Activated naive CD4-positive, alpha-beta T cell treated with anti-CD3 and anti-CD28 coated beads, Interleukin-2, amount 50 U/mL, for 72 hours (primary cell): ENCODE results near the gene ARL13B. TPM values are rescaled to one million over a fixed set of nuclear protein-coding genes. Genes with fewer than 3 reads are reported as not detected.
A peak's percentile ranks its signal among the peaks of the same experiment; 100 is the strongest.
"Not testable (repeated sequence)": the region's sequence is repeated elsewhere in the genome, so short reads cannot be mapped to it uniquely, and the experiment has no call there.

Source experiments
- ATAC-seq, 2 donors: fragments of 150-1000 bp; cut with Tn5 transposase; 2 replicates each; pipeline ENCODE4 v1.10.0; 2021; ENCODE audit warnings: mild to moderate bottlenecking in 2 of 2, moderate library complexity in 2 of 2
- DNase-seq, 2 donors: peaks; one replicate each; pipeline ENCODE4 v3.0.0; 2021 to 2022; ENCODE audit warnings: low spot score in 2 of 2
- H3K27ac Mint-ChIP-seq, 2 donors: one replicate each; pipeline ENCODE4 v1.8.0; 2022; ENCODE audit warnings: mild to moderate bottlenecking in 2 of 2, mixed read lengths in 2 of 2
- H3K36me3 Mint-ChIP-seq, 2 donors: one replicate each; pipeline ENCODE4 v1.8.0; 2022; ENCODE audit warnings: mixed read lengths in 2 of 2
- H3K9me3 Mint-ChIP-seq, 2 donors: one replicate each; pipeline ENCODE4 v1.8.0; 2022; ENCODE audit warnings: mixed read lengths in 2 of 2
- total RNA-seq, 2 donors: library from RNA; stranded (reverse); gene quantifications; one replicate each; pipeline ENCODE4 v1.2.3, GENCODE V29; 2022

Gene ARL13B
- total RNA-seq, 2 donors from 2014 or later, result 9.0 to 9.5 TPM

DNA sequence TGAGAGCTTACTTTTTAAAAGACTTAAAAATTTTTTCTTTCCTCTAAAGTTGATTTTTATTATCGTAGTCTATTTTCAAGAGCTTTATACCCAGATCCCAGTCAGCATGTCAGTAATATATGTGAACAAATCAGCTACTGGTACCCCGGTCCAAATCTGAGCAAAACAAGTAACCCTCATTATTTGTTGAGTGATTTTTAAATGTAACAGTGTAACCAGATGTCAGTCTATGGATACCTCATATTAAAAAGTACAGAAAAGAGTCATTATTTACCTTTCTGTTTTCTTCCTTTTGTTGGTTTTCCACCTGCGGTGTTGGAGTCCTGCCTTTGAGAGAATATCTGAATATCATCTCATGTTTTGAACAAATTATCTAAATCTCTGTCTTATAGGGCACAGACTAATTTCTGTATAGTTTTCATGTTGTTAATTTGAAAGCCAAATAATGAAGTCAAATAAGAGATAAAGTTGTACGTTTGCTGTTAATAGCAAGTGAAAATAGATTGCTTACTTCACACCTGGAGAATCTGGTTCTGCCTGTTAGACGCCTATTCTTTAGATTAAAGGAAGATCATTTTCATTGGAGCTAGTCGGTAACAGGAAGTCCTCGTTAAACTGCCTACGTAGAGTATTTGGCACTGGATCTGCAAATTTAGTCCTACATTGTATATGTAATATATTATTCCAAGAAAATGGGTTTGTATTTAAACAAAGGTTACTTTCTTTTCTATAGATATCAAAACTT lies 48.3 kb downstream of the ARL13B start, which contains the start of gene STX19:
TSS of gene STX19 (minus strand) at position 505 of the 745 bp plus-strand sequence. CDS start 13,328 bp downstream, outside the sequence.
- ATAC-seq (no peak), DNase-seq (no peak)
- Mint-ChIP-seq H3K36me3 (no peaks in the 10 kb centered on the region), H3K9me3 (no peaks in the 10 kb centered on the region), H3K27ac (no peak within 1 kb of the TSS)

DNA sequence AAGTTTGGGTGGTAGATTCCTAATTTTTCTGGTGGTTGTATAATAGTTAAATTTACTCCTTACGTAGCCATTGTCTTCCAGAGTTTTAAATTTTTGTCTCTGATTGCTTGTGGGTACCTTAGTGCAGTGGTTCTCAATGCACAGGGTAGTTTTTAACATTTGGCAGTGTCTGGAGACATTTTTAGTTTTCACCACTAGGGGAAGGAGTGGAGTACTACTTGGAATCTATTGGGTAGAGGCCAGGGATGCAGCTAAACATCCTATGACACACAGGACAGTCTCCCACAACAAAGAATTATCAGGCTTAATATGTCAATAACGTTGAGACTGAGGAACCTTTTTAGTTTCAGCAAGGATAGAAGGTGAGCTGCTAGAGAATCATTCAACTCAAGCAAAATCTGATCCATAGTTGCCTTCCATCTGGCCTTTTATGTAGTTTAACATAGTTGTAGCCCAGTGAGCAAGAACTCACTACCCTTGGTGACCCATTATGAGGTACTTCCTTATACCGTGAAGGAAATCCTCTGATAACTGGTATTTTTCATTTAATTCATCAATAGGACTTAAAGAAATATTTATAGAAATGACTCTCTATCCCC lies 57.1 kb downstream of the ARL13B start:
- no peaks in the 10 kb centered on the region for H3K36me3 Mint-ChIP-seq
- no peak overlapping the region for H3K27ac Mint-ChIP-seq
- DNase-seq (no peak), ATAC-seq (peak in 1 of 2 donors; percentile 59)
- no peaks in the 10 kb centered on the region for H3K9me3 Mint-ChIP-seq

DNA sequence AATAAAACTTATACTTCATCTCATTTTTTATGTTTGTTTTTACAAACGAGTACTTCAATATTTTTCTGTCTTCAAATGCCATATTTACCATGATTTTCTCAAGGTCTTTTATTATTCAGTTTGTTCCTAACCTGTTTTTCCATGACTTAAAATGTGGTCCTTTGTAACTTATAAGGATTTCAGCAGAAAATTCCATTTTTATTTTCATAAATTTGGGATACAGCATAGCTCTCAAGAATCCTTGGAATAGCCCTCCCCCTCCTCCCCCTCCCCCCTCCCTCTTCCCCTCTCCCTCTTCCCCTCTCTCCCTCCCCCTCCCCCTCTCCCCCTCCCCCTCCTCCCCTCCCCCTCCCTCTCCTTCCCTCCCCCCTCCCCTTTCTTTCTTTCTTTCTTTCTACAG lies 63.3 kb downstream of the ARL13B start:
- DNase-seq, result no peak
- H3K36me3 Mint-ChIP-seq, result peaks cover 0 to 7% of the 10 kb centered on the region in 2 donors
- ATAC-seq, result no peak
- no peaks in the 10 kb centered on the region for H3K9me3 Mint-ChIP-seq
- H3K27ac Mint-ChIP-seq, result peak overlapping the region in 1 of 2 donors; percentile 95

DNA sequence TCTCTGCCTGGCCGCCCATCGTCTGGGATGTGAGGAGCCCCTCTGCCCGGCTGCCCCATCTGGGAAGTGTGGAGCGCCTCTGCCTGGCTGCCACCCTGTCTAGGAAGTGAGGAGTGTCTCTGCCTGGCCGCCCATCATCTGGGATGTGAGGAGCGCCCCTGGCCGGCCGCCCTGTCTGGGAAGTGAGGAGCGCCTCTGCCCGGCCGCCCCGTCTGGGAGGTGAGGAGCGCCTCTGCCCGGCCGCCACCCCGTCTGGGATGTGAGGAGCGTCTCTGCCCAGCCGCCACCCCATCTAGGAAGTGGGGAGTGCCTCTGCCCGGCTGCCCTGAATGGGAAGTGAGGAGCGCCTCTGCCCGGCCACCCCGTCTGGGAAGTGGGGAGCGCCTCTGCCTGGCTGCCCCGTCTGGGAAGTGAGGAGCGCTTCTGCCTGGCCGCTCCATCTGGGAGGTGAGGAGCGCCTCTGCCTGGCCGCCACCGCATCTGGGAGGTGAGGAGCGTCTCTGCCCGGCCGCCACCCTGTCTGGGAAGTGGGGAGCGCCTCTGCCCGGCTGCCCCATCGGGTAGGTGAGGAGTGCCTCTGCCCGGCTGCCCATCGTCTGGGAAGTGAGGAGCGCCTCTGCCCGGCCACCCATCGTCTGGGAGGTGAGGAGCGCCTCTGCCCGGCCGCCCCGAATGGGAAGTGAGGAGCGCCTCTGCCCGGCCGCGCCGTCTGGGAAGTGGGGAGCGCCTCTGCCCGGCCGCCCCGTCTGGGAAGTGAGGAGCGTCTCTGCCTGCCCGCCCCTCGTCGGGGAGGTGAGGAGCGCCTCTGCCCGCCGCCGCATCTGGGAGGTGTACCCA lies 64.4 kb downstream of the ARL13B start:
- not testable (repeated sequence) for H3K36me3 Mint-ChIP-seq, ATAC-seq, DNase-seq, H3K9me3 Mint-ChIP-seq
- peak overlapping the region in 1 of 2 donors; percentile 95 for H3K27ac Mint-ChIP-seq

DNA sequence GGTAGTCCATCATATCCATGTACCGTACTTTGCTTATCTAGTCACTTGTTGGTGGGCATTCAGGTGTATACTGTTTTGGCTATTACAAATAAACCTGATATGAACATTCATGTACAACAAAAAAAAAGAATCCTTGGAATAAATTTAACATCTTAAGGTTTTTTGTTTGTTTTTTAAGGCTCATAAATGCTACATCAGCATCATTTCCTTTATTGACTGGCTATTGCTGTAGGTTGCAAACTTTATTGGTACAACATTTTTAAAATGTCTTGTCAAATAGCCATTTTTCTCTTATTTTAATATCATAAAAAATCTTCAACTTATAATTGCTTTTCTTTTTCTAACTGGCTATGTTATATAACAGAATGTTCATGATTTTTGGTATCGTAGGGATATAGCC lies 66.6 kb downstream of the ARL13B start:
- Mint-ChIP-seq H3K36me3 (peaks cover 0 to 7% of the 10 kb centered on the region in 2 donors), H3K27ac (no peak overlapping the region), H3K9me3 (no peaks in the 10 kb centered on the region)
- DNase-seq (no peak), ATAC-seq (no peak)

DNA sequence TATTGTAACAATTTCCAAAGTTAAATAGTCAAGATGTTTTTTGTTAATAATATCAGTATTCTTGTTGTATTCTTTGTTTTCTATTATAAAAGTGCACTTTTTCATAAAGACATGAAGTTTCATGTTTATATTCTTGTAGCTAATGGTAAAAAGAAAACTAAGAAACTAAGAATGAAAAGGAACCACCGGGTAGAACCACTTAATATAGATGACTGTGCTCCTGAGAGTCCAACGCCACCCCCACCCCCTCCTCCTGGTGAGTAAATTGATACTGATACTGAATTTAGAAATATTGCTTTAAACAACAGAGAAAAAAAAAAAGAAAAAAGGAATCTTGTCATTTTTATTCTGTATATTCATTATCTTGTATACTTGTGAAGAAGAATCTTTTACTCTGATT lies 69.3 kb downstream of the ARL13B start:
- DNase-seq, result no peak
- Mint-ChIP-seq H3K36me3 (no peaks in the 10 kb centered on the region), H3K9me3 (no peaks in the 10 kb centered on the region), H3K27ac (no peak overlapping the region)
- ATAC-seq, result peak in 1 of 2 donors; percentile 55

DNA sequence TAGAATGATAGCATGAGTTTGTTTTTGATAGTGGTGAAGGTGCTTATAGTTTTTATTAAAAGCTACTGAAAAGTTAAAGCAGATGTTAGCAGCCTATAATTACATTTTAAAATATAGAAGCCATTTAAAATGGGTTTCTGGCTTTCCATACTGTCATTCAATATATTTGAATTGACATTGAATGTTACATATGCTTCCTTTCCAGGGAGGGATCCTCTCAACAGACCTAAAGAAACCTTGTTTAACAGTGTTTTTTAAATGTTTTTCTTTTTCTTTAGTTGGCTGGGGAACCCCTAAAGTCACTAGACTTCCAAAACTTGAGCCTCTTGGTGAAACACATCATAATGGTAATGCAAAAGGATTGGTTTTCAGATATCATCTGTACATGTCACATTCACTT lies 70.6 kb downstream of the ARL13B start:
- no peak overlapping the region for H3K27ac Mint-ChIP-seq
- no peaks in the 10 kb centered on the region for H3K9me3 Mint-ChIP-seq
- ATAC-seq, result no peak

DNA sequence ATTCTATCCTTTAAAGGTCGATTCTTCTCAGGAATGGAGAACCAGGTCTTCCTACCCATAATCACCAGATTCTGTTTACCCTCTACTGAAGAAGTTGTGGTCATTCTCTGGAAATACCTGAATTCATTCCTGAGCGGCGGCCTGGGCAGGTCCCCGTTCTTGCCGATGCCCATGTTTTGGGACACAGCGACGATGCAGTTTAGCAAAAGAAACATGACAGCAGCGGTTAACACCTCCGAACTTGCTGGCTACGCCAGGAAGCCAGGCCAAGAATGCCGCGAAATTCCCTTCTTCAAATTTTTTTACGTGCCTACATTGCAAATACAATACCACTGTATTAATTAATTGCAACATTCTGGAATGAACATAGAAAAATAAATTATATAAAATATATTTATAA lies 81.3 kb downstream of the ARL13B start:
- ATAC-seq, result no peak
- H3K9me3 Mint-ChIP-seq, result peaks cover 0 to under 1% of the 10 kb centered on the region in 2 donors
- H3K36me3 Mint-ChIP-seq, result peaks cover 24 to 34% of the 10 kb centered on the region in 2 donors
- H3K27ac Mint-ChIP-seq, result no peak overlapping the region
- no peak for DNase-seq

More for the DNA sequence above, 70.6 kb downstream of the ARL13B start:
- no peaks in the 10 kb centered on the region for H3K36me3 Mint-ChIP-seq
- DNase-seq, result no peak

DNA sequence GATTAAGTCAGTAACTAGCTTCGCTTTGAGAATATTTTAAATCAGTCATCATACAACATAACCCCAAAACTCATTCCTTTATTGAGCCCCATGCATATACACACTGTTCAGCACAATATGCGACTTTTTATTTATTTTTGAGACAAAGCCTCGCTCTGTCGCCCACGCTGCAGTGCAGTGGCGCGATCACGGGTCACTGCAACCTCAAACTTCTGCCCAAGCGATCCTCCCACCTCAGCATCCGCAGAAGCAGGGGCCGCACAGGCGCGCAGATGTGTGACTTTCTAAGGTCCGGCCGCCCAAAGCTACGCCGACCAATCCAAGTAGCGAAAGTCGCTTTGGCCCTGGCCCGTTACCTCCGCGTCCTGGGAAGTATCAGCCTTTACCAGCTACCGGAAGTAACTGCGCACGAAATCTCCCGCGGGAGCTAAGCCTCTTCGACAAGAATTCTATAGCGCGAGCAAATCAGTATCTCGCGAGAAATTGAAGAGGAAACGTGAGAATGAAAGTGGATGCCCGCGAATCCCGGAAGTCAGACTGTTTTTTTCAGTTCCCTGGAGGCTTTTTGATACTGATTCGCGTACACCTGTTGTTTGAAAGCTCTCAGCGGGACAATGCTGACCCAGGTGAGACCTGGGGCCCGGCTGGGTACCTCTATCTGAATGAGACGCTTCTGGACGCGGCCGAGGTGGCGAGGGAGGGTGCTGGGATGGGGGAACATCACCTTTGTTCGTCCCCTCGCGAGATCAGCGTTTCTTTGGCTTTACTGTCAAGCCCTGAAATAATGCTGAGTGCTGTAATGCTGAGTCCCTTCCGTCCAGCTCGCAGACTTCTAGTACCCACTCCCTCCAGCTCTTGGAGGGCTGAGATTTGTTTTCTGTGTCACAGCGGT lies 82.8 kb downstream of the ARL13B start, which contains the start of the genes DHFR2 and NSUN3:
TSS of gene DHFR2 (minus strand) at position 404 of the 892 bp plus-strand sequence. CDS start 1,405 bp downstream, outside the sequence.
TSS of gene NSUN3 (plus strand) at position 549 of the 892 bp plus-strand sequence. CDS start at position 615, 66 bp downstream.
- H3K9me3 Mint-ChIP-seq, result peaks cover 0 to 15% of the 10 kb centered on the region in 2 donors
- peak; percentile 85 to 91 for ATAC-seq
- H3K36me3 Mint-ChIP-seq, result peaks cover 36 to 49% of the 10 kb centered on the region in 2 donors

DNA sequence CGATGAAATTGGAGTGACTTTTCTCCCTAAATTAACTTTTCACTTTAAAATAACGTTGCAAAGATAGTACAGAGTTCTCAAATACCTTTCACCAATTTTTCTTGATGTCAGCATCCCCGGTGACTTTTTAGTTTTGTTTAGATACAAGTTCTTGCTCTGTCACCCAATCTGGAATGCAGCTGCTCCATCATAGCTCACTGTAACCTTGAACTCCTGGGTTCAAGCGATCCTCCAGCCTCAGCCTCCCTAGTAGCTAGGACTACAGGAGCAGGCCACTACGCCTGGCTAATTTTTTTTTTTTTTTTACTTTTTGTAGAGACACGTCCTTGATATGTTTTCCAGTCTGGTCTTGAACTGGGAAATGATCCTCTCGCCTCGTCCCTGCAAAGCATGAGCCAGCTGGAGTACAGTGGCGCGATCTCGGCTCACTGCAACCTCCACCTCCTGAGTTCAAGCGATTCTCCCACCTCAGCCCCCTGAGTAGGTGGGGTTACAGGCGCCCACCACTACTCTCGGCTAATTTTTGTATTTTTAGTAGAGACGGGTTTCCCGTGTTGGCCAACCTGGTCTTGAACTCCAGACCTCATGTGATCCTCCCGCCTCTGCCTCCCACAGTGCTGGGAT lies 83.7 kb downstream of the ARL13B start:
- H3K9me3 Mint-ChIP-seq, result peaks cover 0 to 18% of the 10 kb centered on the region in 2 donors
- no peak for DNase-seq
- peak overlapping the region; percentile 100 for H3K27ac Mint-ChIP-seq
- peaks cover 36 to 54% of the 10 kb centered on the region in 2 donors for H3K36me3 Mint-ChIP-seq
- ATAC-seq, result no peak

More for the DNA sequence above, 82.8 kb downstream of the ARL13B start, which contains the start of the genes DHFR2 and NSUN3:
- peak within 1 kb of the TSS; percentile 100 for H3K27ac Mint-ChIP-seq
- DNase-seq, result peak; percentile 71 to 94

DNA sequence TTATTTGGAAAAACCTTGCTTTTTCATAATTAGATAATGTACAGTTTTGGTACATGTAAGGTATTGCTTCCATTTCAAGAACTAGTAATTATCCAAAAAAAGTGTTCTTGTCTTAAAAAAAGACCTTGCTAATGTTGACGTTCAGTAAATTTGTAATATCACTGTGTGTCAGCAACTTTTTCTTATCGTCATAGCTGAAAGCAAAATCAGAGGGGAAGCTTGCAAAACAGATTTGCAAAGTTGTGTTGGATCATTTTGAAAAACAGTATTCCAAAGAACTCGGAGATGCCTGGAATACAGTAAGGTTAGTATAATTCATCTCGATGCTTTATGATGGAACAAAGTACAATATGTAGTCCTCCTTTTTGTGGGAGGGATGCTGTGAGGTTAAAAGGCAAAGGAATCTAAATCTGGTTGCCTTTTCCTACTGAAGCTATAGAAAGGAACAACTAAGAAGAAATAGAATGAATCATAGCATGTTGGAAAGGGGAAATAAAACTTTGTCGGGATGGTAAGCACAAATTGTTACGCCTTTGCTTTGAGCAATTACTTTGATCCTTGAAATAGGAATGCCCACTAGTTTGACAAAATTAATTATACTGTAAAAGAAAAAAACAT lies 84.4 kb downstream of the ARL13B start:
- Mint-ChIP-seq H3K36me3 (peaks cover 36 to 54% of the 10 kb centered on the region in 2 donors), H3K27ac (peak overlapping the region; percentile 100), H3K9me3 (peaks cover 0 to 18% of the 10 kb centered on the region in 2 donors)
- DNase-seq (no peak), ATAC-seq (no peak)

DNA sequence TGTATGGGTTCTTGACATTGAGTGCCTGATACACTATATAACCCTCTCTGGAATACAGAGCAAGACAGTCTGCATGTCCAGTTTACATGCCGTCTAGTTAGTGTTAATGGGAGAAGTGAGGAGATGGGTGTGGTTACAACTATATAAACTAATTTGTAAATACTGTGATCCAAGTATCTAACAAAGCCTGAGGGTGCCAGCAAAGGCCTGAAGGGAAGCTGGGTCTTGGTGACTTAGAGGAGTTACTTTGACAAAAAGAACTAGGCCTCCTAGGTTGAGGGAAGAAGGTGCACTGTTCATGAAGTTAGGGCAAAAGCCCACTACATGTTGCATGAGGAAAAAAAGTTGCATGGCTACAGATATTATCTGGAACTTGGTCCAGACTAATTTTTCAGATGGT lies 85.2 kb downstream of the ARL13B start:
- peaks cover 0 to 18% of the 10 kb centered on the region in 2 donors for H3K9me3 Mint-ChIP-seq
- DNase-seq, result no peak
- no peak overlapping the region for H3K27ac Mint-ChIP-seq
- no peak for ATAC-seq
- H3K36me3 Mint-ChIP-seq, result peaks cover 36 to 54% of the 10 kb centered on the region in 2 donors

DNA sequence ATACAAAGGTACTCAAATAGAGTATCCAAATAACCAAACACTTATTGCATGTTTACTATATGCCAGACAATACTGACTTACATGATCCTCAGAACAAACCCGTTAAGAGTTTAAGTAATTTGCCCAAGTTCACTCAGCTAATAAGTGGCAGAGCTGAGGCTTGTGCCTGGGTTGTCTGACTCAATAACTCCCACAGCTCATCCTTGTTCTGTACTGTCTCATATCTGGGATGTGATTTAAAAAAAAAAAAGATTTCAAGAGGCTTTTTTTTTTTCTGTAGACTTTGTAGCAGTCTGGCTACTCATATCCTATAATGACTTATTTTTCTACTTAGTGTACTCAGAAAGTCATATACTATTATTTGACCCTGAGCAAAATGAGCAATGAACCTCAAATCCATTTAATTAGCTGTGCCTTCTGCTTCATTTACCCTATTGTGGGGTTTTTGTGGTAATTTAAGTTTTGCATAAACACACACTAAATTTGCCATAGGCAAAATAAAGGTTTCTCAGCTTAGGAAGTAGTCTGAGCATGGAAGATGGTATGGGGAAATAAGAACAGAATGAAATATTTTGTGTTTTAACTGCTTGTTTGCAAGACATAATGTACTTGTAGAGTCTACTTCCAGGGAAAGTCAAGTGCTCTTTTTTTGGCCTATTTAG lies 86.0 kb downstream of the ARL13B start:
- H3K9me3 Mint-ChIP-seq, result peaks cover 0 to 18% of the 10 kb centered on the region in 2 donors
- peaks cover 31 to 47% of the 10 kb centered on the region in 2 donors for H3K36me3 Mint-ChIP-seq
- peak in 1 of 2 donors; percentile 43 for ATAC-seq
- DNase-seq, result no peak
- H3K27ac Mint-ChIP-seq, result peak overlapping the region in 1 of 2 donors; percentile 61
